Measurements from ENCODE around the gene TBCK.
"Not testable (repeated sequence)": the region's sequence is repeated elsewhere in the genome, so short reads cannot be mapped to it uniquely, and the experiment has no call there.

TBCK gene

DNA sequence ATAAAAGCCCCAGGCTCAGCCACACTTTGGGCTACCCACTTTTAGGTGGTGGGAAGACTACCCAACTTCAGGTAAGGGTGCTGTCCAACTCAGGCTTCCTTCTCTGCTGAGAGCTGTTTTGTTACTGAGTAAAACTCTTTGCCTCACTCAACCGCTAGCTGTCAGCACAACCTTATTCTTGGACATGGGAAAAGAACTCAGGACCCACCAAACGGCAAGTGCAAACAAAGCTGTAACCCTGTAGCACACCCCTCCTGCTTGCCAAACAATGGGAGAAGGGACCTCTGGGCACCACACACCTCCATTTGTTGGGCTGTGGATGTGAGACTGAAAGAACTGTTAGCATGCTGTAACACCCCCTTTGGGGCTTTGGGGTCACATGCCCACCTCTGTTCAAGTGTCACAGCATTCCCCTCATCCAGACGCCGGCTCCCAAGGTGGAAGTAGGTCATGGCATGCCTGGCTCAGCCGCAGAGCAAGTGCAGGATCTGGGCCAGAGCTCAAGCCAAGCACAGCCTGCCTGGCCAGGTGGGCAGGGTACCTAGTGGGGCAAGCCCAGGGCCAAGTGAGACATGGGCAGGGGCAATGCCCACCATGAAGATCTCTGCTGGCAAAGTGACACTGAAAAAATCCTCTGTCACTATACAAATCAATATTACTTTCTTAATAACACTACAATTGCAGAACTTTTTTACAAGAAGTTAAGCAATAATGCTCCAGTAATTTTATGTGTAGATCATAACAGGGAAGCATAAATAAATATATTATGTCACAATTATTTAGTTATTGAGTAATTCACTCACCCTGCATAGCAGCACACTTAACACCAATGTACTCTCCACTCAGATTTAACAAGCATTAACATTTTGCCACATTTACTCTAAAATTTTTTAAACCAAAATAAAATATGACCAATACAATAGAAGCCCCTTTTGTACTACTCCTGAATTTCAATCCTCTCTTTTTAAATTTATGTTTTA lies 107.2 kb downstream of the TBCK start:
- DNase-seq: no peak

DNA sequence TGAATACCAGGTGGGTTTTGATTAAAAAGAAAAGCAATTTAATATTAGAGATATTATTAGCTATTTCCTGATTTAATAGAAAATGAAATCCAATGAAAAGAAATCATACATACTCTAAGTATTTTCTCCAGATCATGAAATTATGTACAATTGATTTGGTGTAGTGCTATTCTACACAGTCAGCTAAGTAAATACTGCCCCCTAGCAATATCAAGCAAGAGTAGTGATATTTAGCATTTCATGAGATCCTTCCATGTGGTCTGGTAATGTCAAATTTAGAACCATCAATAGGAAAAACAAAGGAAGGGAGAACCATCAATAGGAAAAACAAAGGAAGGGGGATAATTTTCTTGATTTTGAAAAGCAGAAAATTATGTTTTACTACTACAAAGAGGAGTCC lies 114.6 kb downstream of the TBCK start:
- DNase-seq: no peak

DNA sequence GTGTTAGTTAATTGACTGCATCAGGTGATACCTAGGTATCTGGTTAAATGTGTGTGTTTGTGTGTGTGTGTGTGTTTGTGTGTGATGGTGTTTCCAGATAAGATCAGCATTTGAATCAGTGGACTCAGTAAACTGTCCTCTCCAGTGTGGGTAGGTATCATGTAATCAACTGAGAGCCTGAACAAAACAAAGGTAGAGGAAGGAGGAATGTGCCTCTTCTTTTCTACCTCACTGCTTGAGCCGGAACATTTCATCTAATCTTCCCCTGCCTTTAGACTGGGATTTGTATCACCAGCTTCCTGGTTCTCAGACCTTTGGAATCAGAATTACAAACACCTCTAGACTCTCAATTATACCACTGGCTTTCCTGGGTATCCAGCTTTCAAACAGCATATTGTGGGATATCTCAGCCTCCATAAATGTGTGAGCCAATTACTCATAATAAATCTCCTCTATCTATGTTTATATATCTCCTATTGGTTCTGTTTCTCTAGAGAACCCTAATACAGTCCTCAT lies 120.5 kb downstream of the TBCK start:
- no peak for DNase-seq

GRCh38 chr4:106194801-106195200 lies 121.2 kb downstream of the TBCK start:
- DNase-seq: no peak

GRCh38 chr4:106192131-106192530 lies 123.9 kb downstream of the TBCK start:
- no peak for DNase-seq

DNA sequence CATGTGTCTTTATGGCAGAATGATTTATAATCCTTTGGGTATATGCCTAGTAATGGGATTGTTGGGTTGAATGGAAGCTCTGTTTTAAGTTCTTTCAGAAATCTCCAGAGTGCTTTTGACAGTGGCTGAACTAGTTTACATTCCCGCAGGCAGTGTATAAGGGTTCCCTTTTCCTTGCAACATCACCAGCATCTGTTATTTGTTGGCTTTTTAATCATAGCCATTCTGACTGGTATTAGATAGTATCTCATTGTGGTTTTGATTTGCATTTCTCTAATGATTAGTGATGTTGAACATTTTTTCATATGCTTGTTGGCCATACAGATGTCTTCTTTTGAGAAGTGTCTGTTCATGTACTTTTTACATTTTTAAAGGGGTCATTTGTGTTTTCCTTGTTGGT lies 129.8 kb downstream of the TBCK start:
- DNase-seq: no peak

DNA sequence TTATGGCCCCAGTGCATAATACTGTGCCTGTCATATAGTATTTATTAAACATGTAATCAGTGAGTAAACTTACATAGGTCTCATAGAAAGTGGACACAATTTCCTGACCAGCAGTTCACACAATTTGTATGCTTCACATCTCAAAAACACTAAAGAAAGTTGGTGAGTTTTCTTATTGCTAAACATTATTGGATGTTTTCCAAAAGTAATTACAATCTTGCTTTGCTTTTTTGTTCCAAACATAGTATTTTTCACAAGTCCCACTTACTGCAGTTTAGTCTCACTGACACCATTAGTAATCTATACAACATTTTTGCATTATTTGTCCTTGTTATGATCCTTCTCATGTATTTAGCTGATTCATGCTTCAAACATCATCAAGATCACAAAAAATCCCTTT lies 132.5 kb downstream of the TBCK start:
- DNase-seq: no peak

DNA sequence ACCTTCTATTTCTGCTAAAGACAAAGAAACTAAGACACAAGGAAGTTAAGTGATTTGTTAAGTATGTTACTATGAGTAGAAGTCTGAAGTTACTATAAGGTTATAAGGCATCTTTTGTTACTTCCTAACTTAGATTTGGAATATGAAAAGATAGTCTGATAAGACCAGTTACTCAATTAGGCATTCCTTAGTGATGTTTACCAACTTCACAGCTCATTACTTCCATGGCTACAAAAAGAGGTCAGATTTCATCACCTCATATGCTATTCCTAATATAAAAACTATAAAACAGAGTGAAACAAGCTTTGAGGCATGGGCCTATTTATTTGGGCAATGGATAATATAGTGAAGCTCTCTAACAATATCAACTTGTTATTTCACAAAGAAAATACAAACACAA lies 143.1 kb downstream of the TBCK start:
- DNase-seq: no peak

GRCh38 chr4:106165351-106166010 lies 150.5 kb downstream of the TBCK start:
- no peak for DNase-seq

DNA sequence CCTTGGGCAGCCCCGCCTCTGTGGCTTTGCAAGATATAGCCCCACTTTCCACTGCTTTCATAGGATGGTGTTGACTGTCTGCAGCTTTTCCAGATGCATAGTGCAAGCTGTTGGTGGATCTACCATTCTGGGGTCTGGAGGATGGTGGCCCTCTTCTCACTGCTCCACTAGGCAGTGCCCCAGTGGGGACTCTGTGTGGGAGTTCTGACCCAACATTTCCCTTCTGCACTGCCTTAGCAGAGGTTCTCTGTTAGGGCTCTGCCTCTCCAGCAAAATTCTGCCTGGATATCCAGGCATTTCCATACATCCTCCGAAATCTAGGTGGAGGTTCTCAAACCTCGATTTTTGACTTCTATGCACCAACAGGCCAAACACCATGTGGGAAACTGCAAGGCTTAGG lies 153.7 kb downstream of the TBCK start:
- DNase-seq: no peak

DNA sequence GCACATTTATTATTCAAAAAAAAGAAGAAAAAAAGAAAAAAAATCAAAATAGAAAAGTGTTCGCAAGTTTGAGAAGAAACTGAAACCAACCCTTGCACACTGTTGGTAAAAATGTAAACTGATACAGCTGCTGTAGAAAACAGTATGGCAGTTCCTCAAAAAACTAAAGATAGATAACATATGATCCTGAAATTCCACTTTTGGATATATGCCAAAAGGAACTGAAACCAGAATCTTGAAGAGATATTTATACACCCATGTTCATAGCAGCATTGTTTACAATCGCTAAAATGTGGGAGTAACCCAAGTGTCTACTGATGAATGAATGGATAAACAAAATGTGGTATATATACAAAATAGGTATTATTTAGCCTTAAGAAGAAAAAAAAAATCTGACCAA lies 155.4 kb downstream of the TBCK start:
- DNase-seq: no peak

GRCh38 chr4:106149911-106150310 lies 166.1 kb downstream of the TBCK start:
- no peak for DNase-seq

DNA sequence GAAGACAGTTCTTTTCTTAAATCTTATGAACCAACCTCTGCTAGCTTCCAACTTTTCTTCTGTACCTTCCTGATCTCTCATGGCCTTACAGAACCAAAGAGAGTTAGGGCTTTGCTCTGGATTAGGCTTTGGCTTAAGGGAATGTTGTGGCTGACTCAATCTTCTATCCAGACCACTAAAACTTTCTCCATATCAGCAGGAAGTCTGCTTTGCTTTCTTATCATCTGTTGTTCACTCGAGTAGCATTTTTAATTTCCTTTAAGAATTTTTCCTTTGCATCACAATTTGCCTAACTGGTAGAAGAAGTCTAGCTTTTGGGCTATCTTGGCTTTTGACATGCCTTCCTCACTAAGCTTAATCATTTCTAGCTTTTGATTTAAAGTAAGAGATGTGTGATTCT lies 167.0 kb downstream of the TBCK start:
- no peak for DNase-seq

DNA sequence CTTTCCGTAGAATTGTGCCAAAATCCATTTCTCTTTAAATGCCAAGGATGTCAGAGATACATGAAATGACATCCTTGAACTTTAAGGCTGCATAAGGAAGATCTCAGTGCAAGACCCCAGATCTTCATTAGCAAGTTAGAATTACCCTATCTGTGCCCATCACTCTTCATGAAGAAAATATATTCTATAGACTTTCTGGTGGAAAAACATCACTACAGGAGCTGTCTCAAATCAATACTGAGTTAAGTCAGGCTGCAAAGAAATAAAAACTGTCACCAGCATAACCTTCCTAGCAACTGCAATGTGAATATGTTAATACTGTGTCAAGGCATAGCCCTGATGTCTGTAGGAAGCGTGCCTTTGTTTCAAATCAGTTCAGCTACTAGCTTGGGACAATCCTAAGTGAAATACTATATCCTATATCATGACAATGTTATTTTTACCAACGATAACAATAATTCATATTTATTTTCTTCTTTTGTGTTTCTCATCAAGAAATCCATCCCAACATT lies 173.3 kb downstream of the TBCK start:
- no peak for DNase-seq

- DNase-seq: no peak
Measured at GRCh38 chr4:106140601-106141000, 175.4 kb downstream of the TBCK start.

DNA sequence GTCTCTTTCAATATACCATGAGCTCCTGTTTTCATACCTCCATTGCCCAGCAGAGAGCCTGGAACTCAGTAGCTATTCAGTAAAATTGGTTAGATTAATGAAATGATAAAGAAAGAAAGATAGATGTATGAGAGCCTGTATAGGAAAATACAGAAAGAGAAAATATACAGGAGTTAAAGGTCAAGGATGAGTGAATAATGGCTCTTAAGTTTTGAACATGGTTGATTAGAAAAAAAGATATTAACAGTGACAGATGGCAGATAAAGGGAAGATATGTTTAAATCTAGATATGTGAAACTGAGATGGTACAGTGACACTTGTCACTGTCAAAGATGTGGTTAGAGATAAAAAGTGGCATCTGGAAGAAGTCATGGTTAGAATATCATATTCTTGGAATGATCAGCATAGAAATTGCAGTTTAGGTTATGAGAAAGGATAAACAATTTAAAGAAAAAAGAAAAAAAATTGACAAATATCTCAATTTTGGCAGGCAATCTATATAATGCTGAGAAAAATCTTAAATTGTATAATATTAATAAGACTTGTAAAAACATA lies 179.2 kb downstream of the TBCK start:
- no peak for DNase-seq

- no peak for DNase-seq
Measured at GRCh38 chr4:106132045-106132444, 184.0 kb downstream of the TBCK start.

DNA sequence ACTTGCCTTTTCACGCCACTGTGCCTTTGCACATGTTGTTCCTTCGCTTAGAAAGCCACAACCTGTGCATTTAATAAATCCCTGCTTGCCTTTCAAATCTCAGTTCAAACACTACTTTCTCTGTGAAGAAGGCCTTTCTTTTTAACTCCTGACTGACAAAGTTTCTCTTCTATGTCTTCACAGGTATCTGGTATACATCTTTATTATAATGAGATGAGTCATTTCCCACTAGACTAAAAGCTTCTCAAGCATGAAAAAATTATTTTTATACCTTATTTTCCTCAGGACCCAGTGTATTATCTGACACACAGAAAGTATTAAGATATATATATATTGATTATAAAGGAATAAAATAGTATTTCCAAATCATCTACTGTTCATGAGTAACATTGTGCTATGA lies 189.9 kb downstream of the TBCK start:
- DNase-seq: no peak

DNA sequence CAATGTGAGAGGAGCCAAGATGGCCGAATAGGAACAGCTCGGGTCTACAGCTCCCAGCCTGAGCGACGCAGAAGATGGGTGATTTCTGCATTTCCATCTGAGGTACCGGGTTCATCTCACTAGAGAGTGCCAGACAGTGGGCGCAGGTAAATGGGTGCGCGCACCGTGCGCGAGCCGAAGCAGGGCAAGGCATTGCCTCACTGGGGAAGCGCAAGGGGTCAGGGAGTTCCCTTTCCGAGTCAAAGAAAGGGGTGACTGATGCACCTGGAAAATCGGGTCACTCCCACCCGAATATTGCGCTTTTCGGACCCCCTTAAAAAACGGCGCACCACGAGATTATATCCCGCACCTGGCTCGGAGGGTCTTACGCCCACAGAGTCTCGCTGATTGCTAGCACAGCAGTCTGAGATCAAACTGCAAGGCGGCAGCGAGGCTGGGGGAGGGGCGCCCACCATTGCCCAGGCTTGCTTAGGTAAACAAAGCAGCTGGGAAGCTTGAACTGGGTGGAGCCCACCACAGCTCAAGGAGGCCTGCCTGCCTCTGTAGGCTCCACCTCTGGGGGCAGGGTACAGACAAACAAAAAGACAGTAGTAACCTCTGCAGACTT lies 196.0 kb downstream of the TBCK start:
- DNase-seq: not testable (repeated sequence)

DNA sequence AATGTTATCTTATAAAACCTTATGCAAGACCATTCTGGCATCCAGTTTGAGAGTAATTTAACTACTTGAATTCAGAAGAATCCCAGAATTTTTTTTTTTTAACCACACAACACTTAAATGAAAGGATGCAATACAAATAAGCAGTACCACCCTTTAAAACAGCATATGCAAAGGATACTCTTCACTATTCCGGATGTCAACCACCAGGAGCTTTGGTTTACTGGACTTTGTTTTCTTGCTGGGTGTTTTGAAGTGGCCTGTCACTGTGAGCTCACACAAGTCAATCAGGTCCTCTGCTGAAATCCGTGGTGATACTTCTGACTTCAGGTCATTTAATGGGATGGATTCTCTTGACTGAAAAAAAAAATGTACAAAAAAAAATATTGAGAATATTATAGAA lies 200.0 kb downstream of the TBCK start:
- no peak for DNase-seq

- DNase-seq: no peak
Measured at GRCh38 chr4:106114270-106114669, 201.7 kb downstream of the TBCK start.

- not testable (repeated sequence) for DNase-seq
Measured at GRCh38 chr4:106111778-106112469, 204.1 kb downstream of the TBCK start.
